ENCODE measurements around the gene SMIM38. TPM values are rescaled to one million over a fixed set of nuclear protein-coding genes. Genes with fewer than 3 reads are reported as not detected.

The SMIM38 gene
- total and polyA plus RNA-seq, 10 donors, result 0.02 to 2.0 (median 0.93) TPM

Other genes starting within 250 kb of the SMIM38 start
- gene MRGPRD, start 174.9 kb upstream of the SMIM38 start, total RNA-seq, result not detected
- not detected for gene MRGPRD, start 174.9 kb upstream of the SMIM38 start, polyA plus RNA-seq
- 10 to 100 TPM in 5 of 7 donors, 1 to 10 TPM in 2; 7.2 to 21.2 (median 11.7) TPM for gene MRGPRF, start 142.7 kb upstream of the SMIM38 start, total RNA-seq
- gene MRGPRF, start 142.7 kb upstream of the SMIM38 start, polyA plus RNA-seq, result 1 to 10 TPM; 2.2 to 7.9 (median 5.0) TPM
- gene TPCN2, start 107.0 kb upstream of the SMIM38 start, total RNA-seq, result 10 to 100 TPM; 12.4 to 30.4 (median 27.0) TPM
- gene TPCN2, start 107.0 kb upstream of the SMIM38 start, polyA plus RNA-seq, result 10 to 100 TPM in 1 of 3 donors, 1 to 10 TPM in 2; 3.6 to 12.2 (median 8.5) TPM
- gene MYEOV, start 138.2 kb downstream of the SMIM38 start, total RNA-seq, result 1 to 10 TPM in 2 of 7 donors, under 1 TPM in 3, not detected in 2; 0.36 to 1.4 (median 0.52) TPM
- under 1 TPM; 0.06 to 0.43 (median 0.12) TPM for gene MYEOV, start 138.2 kb downstream of the SMIM38 start, polyA plus RNA-seq

Data from spleen (tissue), 10 donors.